GM18868 (cell line): ENCODE measurements around the gene PRMT1.

Experiments used
- ATAC-seq: cut with Tn5 transposase; IDR thresholded peaks from one replicate; pipeline ENCODE4 v1.9.1; 2021; ENCODE audit warnings: mild to moderate bottlenecking, moderate library complexity; ENCODE audit not compliant: unreplicated experiment

Gene PRMT1

DNA sequence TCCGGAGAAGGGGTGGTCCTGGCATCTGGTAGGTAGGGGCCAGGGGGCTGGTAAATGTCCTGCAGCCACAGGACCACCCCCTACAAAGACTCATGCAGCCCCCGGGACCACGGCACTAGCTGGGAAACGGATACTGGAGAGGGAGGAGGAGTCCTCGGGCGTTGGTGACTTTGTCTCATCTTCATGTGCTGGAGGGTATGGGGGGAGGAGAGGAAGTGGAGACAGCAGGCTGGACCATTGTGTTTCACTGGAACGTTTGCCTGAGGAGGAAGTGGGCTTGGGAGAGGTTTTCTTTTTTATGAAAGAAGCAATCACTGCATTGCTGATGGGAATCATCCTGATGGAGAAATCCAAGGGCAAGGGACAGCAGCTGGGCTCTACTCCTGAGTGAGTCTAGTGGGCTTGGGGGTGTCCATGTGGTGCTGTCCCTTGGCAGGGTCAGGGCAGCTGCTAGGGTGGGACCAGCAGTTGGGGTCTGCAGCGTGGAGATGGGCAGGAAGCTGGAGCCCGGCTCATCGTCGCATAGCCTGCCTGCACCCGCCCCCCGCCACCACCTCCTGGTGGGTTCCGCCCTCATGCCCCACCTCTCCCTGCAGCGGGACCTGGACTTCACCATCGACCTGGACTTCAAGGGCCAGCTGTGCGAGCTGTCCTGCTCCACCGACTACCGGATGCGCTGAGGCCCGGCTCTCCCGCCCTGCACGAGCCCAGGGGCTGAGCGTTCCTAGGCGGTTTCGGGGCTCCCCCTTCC lies 10.7 kb downstream of the PRMT1 start:
- ATAC-seq = no peak

DNA sequence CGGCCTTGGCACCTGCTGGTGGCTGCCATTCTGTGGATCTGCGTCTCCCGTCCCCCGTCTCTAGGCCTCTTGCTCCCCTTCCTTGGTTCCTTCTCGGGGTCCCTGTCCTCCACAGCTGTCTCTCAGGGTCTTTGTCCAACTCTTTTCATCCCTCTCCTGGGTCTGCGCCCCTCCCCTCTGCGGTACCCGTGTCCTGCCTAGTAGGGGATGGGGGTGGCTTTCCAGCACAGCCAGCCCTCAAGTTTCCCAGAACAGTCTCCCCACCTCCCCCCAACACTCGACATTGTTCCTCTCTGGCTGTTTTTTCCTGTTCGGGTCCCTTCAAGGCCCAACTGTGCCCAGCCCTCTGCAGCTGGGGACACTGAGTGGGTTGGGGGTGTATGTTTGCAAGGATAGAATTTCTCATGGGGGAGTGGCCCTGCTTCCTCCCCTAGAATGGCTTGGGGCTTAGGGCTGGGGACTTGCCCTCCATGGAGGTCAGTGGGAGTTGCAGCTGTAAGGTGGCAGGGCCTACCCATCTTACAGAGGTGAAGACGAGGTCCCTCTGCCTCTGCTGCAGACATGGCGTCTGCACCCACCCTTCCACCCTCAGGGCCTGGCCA lies 11.6 kb downstream of the PRMT1 start:
- ATAC-seq = no peak

DNA sequence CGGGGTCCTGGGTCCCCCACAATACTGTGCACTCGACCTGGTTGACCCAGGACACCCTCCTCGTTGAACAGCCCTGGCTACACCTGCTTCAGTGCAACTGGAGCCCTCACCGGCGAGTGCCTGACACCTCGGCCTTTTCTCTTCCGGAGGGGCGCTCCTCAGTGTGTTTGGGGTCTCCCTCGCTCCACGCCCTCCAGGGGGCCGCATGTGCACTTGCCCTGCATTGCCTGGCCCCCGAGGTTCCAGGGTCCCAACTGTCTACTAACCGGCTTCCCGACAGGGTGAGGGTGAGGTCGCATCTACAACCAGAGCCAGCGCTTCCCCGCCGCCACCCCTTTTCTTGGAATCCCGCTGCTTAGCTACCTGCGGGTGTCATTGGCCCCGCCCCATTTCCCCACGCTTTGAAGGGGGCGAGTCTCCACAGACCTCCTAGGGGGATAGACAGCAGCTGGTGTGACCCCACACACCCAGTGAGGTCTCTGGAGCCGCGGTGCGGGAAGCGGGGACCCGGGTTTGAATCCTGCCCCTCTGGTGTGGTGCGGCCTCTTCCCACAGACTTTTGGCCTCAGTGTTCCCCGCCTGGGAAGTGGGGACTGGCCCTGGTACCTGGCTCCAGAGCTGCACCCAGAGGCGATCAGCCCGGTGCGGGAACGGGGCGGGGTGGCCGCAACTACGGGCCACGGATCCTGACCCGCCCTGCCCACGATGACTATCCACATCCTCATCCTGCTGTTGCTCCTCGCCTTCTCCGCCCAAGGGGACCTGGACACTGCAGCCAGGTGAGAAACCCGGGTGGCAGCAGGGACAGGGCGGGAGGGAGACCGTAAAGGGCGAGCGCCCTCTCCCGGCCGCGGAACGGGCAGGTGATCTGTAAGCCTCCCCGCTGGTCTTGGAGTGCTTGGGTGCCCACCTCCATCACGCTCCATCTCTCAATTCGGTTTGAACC lies 12.3 kb downstream of the PRMT1 start, which contains the start of gene ADM5:
Gene ADM5, plus strand, starts transcription at position 462 of the 946 bp plus-strand sequence. Its CDS starts 244 bp downstream, at position 706.
- no peak for ATAC-seq

DNA sequence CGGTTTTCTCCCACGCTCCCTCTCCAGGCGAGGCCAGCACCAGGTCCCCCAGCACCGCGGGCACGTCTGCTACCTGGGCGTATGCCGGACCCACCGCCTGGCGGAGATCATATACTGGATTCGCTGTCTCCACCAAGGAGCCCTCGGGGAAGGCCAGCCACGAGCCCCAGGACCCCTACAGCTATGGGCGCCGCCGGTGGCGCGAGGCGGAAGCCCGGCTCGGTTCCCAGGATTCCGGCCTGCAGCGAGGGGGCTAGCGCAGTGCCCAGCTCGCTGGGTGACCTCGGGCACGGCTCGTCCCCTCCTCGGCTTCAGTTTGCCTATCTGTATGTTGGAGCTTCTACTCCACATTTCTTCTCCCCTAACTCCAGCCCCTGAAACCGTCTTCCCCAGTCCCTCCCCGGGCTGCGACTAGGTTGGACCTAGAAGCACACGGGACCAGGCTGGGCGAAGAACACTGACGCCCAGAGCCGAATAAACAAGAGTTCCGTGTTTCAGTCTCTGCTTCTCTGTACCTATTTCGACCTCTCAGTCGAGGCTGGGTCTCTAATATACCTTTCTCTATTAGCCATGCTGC lies 13.1 kb downstream of the PRMT1 start:
- no peak for ATAC-seq

DNA sequence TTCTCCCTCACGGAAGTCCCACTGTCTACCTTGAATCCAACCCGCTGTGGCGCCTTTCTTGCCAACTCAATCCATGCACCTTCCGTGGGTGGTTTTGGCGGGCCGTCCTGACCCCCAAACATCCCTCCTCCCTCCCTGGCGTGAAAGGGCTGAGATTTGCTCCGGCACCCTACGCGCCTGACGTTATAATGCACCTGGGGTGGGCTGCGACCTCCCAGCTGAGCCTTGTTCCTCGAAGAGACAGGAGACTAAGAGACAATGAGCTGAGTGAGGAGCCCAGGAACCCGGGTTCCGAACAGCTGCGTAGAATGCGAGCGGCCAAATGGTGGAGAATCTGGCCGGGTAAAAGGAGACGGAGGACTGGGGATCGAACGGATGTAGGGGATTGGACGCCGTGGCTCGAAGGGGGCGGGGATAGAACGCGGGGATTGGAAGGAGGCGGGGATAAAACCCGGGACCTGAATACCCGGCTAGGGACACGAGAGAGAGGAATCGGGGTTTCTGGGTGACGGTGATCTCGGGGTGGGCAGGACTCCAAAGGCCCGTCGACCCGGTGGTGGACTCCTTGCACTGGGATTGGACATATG lies 13.7 kb downstream of the PRMT1 start, which contains the start of gene CPT1C:
Gene CPT1C, plus strand, starts transcription at position 461 of the 587 bp plus-strand sequence. CDS start 1,137 bp downstream, outside the sequence.
- ATAC-seq = no peak

DNA sequence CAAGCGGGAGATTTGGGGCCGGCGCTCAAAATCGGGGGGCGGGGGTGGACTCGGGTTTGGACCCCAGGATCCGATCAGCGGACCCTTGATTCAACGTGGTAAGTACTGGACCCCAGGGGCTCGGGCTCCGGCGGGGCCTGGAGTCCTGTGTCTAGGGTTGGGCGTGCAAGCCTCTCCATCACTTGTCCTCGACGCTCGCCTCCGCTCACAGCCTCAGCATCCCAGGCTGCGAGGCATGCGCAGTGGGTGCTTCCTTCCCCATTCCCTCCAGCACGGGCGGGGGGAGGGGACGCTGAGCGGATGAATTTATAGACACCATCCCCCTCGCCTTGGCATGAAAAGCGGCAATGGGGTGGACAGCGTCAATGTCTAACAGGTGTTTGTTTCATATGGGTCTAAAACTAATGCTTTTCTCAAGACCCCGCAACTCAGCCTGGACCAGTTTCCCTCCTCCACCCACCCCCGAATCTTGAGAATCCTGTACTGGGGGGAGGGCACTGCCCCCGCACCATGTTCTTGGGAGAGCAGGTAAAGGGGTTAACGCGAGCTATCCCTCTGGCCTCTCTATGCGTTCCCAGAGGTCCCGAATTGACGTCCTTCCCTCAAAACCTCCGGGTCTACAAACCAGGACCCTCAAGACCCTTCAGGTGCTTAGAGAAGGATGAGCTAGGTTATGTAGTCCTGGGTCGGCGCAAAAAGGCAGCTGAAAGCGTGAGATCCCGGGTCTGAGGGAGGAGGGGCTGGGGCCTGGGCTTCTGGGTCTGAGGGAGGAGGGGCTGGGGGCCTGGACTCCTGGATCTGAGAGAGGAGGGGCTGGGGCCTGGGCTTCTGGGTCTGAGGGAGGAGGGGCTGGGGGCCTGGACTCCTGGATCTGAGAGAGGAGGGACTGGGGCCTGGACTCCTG lies 14.4 kb downstream of the PRMT1 start:
- ATAC-seq = no peak

DNA sequence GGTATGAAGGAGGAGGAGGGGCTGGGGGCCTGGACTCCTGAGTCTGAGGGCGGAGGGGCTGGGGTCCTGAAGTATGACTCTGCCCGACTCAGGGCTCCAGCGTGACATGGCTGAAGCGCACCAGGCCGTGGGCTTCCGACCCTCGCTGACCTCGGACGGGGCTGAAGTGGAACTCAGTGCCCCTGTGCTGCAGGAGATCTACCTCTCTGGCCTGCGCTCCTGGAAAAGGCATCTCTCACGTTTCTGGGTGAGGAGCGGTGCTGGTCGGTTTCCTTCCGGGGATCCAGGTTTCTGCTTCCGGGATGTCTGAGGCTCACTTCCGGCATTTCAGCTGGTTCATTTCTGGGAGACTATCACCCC lies 15.1 kb downstream of the PRMT1 start:
- no peak for ATAC-seq

DNA sequence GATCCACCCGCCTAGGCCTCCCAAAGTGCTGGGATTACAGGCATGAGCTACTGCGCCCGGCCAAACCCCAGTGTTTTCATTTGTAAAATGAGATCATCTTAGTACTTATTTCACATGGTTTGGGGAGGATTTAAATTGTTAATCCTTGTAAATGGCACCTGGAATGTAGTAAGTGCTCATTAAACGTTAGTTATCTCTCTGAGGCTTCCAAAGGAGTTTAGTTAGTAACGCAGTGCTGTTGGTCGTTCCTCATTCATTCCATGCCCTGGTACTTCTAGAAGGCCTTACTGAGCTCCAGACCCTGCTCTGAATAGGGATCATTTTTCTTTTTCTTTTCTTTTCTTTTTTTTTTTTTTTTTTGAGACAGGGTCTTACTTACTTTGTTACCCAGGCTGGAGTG lies 19.0 kb downstream of the PRMT1 start:
- no peak for ATAC-seq

DNA sequence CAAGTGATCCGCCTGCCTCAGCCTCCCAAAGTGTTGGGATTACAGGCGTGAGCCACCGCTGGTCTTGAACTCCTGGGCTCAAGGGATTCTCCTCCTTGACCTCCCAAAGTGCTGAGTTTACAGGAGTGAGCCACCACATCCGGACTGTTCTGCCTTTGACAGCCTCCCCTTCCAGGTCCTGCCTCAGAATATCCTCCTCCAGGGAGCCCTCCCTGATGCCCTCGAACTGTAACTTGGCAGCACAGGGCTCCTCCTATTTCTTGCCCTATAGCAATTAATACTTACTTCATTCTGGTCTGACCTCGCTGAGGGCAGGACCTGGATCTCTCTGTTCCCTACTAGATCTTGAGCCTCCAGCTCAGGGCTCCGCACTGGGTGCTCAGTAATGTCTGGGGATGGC lies 19.8 kb downstream of the PRMT1 start:
- ATAC-seq = no peak

DNA sequence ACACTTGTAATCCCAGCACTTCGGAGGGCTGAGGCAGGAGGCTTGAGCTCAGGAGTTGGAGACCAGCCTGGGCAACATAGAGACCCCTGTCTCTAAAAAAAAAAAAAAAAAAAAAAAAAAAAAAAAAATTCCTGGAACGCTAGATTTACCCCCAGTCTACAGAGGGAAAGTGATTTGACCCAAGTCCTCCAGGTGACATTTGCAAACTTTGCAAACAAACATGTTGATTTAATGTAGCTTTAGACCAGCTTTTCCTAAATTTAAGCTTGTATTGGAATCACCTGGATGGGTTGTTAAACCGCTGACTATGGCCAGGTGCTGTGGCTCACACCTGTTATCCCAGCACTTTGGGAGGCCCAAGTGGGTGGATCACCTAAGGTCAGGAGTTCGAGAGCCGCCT lies 22.3 kb downstream of the PRMT1 start:
- no peak for ATAC-seq

DNA sequence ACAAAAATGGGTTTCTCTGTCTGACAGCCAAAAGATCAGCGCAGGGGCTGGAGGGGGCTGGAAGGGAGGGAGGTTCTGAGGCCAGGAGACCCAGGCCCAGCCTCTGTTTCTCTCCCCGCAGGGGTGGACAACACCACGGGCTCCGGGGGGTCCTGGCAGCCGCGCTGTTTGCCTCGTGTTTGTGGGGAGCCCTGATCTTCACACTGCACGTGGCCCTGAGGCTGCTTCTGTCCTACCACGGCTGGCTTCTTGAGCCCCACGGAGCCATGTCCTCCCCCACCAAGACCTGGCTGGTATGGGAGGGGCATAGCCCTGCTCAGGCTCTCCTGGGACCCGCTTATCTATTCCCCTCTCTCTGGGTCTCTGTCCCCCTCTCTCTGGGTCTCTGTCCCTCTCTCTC lies 23.5 kb downstream of the PRMT1 start:
- ATAC-seq = no peak

DNA sequence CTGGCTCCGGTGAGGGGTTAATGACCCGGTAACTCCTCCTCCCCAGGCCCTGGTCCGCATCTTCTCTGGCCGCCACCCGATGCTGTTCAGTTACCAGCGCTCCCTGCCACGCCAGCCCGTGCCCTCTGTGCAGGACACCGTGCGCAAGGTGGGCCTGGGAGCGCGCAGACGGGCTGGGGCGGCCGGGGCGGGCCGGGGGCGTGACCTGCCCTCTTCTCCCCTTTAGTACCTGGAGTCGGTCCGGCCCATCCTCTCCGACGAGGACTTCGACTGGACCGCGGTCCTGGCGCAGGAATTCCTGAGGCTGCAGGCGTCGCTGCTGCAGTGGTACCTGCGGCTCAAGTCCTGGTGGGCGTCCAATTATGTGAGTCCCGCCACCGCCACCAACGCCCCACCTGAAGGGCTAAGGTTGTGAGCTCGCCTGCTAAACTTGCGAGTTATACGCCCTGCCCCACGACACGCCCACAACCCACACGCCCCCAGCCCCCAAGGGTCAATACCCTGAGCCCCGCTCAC lies 24.3 kb downstream of the PRMT1 start:
- no peak for ATAC-seq

DNA sequence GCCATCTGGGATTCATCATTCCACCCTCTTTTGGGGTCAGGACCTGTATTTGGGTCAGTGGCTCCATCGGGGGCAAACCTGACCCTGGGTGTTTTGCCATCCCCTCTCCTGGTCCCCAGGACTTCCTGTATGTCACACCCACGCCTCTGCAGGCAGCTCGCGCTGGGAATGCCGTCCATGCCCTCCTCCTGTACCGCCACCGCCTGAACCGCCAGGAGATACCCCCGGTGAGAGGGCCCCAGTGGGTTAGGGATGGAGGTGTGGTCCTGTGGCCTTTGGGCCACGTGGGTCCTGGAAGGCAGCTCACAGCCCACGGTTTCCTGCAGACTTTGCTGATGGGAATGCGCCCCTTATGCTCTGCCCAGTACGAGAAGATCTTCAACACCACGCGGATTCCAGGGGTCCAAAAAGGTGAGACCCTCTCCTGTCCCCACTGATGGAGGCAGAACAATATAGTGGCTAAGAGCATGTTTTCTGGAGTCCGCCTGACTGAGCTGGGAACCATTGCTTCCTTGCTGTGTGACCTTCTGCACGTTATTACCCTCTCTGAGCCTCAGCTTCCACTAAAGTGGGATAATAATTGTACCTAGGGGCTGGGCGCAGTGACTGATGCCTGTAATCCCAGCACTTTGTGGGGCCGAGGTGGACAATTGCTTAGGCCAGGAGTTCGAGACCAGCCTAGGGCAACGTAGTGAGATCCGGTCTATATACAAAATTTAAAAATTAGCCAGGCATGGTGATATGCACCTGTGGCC lies 28.0 kb downstream of the PRMT1 start:
- no peak for ATAC-seq

DNA sequence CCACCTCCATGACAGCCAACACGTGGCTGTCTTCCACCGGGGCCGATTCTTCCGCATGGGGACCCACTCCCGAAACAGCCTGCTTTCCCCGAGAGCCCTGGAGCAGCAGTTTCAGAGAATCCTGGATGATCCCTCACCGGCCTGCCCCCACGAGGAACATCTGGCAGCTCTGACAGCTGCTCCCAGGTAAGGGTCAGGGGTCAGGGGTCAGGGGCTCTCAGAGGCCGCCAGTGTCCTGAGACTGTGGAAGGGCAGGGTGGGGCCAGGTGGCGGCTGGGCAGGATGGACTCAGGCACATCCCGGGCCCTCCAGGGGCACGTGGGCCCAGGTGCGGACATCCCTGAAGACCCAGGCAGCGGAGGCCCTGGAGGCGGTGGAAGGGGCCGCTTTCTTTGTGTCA lies 28.8 kb downstream of the PRMT1 start:
- no peak for ATAC-seq

DNA sequence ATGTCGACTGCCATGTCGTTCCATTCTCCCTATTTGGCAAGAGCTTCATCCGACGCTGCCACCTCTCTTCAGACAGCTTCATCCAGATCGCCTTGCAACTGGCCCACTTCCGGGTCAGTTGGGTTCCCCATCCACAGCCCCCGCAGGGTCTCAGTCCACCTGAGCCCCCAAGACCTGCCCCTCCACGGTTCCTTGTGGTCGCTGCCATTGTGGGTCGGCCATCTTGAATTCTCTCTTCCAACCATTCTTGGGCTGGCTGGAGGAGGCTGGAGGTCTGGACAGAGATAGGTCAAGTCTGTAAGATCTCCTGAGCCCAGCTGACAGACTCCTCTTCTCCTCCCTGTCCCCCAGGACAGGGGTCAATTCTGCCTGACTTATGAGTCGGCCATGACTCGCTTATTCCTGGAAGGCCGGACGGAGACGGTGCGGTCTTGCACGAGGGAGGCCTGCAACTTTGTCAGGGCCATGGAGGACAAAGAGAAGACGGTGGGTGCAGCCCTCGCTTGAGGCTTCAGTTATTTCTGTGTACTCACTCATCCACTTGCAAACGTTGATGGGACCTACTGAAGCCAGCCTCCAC lies 33.4 kb downstream of the PRMT1 start:
- no peak for ATAC-seq

DNA sequence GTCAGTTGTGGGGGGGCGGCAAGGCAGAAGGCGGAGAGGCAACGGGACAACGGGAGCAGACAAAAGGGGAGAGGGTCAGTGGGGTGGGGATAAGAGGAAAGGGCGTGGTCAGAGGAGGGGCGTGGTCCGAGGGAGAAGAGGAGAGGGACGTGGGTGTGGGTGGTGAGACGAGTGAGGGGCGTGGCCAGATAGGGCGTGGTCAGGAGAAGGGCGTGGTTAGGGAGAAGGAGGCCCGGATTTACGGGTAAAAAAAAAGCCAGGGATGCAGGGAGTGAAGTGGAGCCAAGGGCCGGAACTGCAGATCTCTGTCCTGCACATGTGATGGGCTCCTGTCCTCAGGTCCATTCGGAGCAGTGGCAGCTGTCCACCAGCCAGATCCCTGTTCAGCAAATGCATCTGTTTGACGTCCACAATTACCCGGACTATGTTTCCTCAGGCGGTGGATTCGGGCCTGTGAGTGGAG lies 35.4 kb downstream of the PRMT1 start:
- no peak for ATAC-seq

DNA sequence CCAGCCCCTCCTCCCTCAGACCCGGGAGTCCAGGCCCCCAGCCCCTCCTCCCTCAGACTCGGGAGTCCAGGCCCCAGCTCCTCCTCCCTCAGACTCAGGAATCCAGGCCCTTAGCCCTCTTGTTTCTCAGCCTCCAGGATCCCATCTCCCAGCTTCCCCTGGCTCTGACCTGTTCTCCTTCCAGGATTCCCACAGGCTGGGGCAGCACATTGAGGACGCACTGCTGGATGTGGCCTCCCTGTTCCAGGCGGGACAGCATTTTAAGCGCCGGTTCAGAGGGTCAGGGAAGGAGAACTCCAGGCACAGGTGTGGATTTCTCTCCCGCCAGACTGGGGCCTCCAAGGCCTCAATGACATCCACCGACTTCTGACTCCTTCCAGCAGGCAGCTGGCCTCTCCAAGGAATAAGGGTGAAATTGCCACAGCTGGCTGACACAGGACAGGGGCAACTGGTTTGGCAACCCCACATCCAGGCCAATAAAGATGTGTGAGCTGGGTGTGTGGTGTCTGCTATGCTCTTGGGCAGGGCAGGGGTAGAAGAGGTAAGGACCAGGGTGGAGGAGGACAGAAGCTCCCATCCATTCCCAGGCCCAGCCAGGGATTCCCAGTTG lies 36.3 kb downstream of the PRMT1 start:
- ATAC-seq = no peak

DNA sequence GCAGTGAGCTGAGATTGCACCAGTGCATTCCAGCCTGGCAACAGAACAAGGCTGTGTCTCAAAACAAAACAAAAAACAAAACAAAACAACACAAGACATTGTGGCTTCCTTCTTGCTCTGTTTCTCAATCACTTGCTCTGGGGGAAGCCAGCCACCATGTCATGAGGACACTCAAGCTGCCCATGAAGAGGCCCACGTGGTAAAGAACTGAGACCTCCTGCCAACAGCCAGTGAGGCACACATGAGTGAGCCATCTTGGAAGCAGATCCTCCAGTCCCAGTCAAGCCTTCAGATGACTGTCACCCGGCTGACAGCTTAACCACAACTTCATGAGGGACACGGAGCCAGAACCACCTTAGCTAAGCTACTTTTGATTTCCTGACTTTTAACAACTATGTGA lies 39.1 kb downstream of the PRMT1 start:
- ATAC-seq = no peak
